HL-60 (cell line): ENCODE results near the gene TARS1.

Experiments
- GABPA ChIP-seq: IDR thresholded peaks from 2 replicates; pipeline ENCODE4 v1.6.1; 2012; ENCODE audit warnings: low read depth
- POLR2AphosphoS5 ChIP-seq: IDR thresholded peaks from 2 replicates; pipeline ENCODE4 v1.6.1; 2012; ENCODE audit warnings: low read depth
- TF ChIP-seq, protein P1 (sequence below): IDR thresholded peaks from one replicate; pipeline ENCODE4 v1.5.1; 2011; ENCODE audit warnings: low read length, control low read depth, inconsistent platforms; ENCODE audit not compliant: insufficient read depth
- TF ChIP-seq, protein P2 (sequence below): IDR thresholded peaks from 2 replicates; pipeline ENCODE4 v1.6.1; 2012; ENCODE audit warnings: low read depth; ENCODE audit not compliant: insufficient replicate concordance

DNA sequence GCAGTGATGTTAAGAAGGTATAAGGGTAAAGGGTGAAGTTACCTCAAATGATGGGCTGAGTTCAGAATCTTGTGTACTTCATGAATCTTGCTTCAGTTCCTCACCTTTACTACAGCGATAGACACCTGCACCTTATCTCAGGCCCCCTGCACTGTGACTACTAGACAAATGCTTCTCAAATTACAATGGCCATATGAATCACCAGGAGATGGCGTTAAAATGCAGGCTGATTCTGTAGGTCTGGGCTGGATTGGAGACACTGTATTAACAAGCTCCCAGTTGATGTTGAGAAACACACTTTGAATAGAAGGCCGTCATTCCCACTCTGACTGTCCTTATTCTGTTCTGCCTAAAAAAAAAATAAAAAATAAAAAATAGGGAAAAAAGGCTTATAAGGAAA lies 29.8 kb downstream of the TARS1 start:
- TF ChIP-seq, protein P1, sequence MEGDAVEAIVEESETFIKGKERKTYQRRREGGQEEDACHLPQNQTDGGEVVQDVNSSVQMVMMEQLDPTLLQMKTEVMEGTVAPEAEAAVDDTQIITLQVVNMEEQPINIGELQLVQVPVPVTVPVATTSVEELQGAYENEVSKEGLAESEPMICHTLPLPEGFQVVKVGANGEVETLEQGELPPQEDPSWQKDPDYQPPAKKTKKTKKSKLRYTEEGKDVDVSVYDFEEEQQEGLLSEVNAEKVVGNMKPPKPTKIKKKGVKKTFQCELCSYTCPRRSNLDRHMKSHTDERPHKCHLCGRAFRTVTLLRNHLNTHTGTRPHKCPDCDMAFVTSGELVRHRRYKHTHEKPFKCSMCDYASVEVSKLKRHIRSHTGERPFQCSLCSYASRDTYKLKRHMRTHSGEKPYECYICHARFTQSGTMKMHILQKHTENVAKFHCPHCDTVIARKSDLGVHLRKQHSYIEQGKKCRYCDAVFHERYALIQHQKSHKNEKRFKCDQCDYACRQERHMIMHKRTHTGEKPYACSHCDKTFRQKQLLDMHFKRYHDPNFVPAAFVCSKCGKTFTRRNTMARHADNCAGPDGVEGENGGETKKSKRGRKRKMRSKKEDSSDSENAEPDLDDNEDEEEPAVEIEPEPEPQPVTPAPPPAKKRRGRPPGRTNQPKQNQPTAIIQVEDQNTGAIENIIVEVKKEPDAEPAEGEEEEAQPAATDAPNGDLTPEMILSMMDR, result no peak
- TF ChIP-seq, protein P2, sequence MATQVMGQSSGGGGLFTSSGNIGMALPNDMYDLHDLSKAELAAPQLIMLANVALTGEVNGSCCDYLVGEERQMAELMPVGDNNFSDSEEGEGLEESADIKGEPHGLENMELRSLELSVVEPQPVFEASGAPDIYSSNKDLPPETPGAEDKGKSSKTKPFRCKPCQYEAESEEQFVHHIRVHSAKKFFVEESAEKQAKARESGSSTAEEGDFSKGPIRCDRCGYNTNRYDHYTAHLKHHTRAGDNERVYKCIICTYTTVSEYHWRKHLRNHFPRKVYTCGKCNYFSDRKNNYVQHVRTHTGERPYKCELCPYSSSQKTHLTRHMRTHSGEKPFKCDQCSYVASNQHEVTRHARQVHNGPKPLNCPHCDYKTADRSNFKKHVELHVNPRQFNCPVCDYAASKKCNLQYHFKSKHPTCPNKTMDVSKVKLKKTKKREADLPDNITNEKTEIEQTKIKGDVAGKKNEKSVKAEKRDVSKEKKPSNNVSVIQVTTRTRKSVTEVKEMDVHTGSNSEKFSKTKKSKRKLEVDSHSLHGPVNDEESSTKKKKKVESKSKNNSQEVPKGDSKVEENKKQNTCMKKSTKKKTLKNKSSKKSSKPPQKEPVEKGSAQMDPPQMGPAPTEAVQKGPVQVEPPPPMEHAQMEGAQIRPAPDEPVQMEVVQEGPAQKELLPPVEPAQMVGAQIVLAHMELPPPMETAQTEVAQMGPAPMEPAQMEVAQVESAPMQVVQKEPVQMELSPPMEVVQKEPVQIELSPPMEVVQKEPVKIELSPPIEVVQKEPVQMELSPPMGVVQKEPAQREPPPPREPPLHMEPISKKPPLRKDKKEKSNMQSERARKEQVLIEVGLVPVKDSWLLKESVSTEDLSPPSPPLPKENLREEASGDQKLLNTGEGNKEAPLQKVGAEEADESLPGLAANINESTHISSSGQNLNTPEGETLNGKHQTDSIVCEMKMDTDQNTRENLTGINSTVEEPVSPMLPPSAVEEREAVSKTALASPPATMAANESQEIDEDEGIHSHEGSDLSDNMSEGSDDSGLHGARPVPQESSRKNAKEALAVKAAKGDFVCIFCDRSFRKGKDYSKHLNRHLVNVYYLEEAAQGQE, result no peak
- no peak for TF ChIP-seq GABPA
- no peak for TF ChIP-seq POLR2AphosphoS5
